Activated CD4-positive, alpha-beta T cell treated with anti-CD3 and anti-CD28 coated beads, Interleukin-10, Interleukin-2, amounts not matched to agents 100 ng/mL and 50 ng/mL, durations not matched to agents 16 hours and 8 hours (primary cell): ENCODE measurements around the gene TH.
A peak's percentile ranks its signal among the peaks of the same experiment; 100 is the strongest.
"Not testable (repeated sequence)": the region's sequence is repeated elsewhere in the genome, so short reads cannot be mapped to it uniquely, and the experiment has no call there.

Experiments used
- DNase-seq: peaks from one replicate; pipeline ENCODE4 v3.0.0-alpha.2; 2020

The TH gene

GRCh38 chr11:2194877-2195755 lies 23.5 kb upstream of the TH start:
- peak; percentile 53 for DNase-seq

- not testable (repeated sequence) for DNase-seq
Observed at GRCh38 chr11:2193888-2194595, 22.4 kb upstream of the TH start.

- DNase-seq, result no peak
Observed at GRCh38 chr11:2193099-2193887, 21.7 kb upstream of the TH start.

- DNase-seq, result no peak
Observed at GRCh38 chr11:2192435-2192834, 20.8 kb upstream of the TH start.

- DNase-seq, result no peak
Observed at GRCh38 chr11:2191883-2192282, 20.3 kb upstream of the TH start.

GRCh38 chr11:2190657-2191471 lies 19.2 kb upstream of the TH start:
- no peak for DNase-seq

GRCh38 chr11:2189938-2190656 lies 18.5 kb upstream of the TH start:
- DNase-seq, result no peak

- DNase-seq, result no peak
Observed at GRCh38 chr11:2188745-2189144, 17.1 kb upstream of the TH start.

- DNase-seq, result no peak
Observed at GRCh38 chr11:2187280-2187707, 15.7 kb upstream of the TH start.

GRCh38 chr11:2186669-2187279 lies 15.2 kb upstream of the TH start:
- peak; percentile 31 for DNase-seq

- no peak for DNase-seq
Observed at GRCh38 chr11:2185324-2186085, 13.9 kb upstream of the TH start.

- DNase-seq, result no peak
Observed at GRCh38 chr11:2182692-2183474, 11.3 kb upstream of the TH start.

GRCh38 chr11:2182075-2182474 lies 10.5 kb upstream of the TH start:
- DNase-seq, result no peak

GRCh38 chr11:2180789-2181370 lies 9.3 kb upstream of the TH start:
- no peak for DNase-seq

GRCh38 chr11:2180347-2180746 lies 8.7 kb upstream of the TH start:
- no peak for DNase-seq

GRCh38 chr11:2179516-2179915 lies 7.9 kb upstream of the TH start:
- DNase-seq, result no peak

- no peak for DNase-seq
Observed at GRCh38 chr11:2178906-2179494, 7.4 kb upstream of the TH start.

- not testable (repeated sequence) for DNase-seq
Observed at GRCh38 chr11:2178055-2178773, 6.6 kb upstream of the TH start.
